ENCODE measurements around the gene BMPR1A.
"Not testable (repeated sequence)": the region's sequence is repeated elsewhere in the genome, so short reads cannot be mapped to it uniquely, and the experiment has no call there.

BMPR1A gene

GRCh38 chr10:86730227-86730626, 26.2 kb upstream of the BMPR1A start:
- DNase-seq: no peak

- no peak for DNase-seq
Observed at GRCh38 chr10:86732771-86733170, 23.6 kb upstream of the BMPR1A start.

- no peak for DNase-seq
Observed at GRCh38 chr10:86733260-86733671, 23.2 kb upstream of the BMPR1A start.

- DNase-seq: no peak
Observed at GRCh38 chr10:86734207-86734988, 22.0 kb upstream of the BMPR1A start.

GRCh38 chr10:86735278-86735677, 21.1 kb upstream of the BMPR1A start:
- not testable (repeated sequence) for DNase-seq

- no peak for DNase-seq
Observed at GRCh38 chr10:86742230-86742629, 14.2 kb upstream of the BMPR1A start.

- no peak for DNase-seq
Observed at GRCh38 chr10:86744067-86744725, 12.2 kb upstream of the BMPR1A start.

GRCh38 chr10:86747796-86748581, 8.4 kb upstream of the BMPR1A start:
- no peak for DNase-seq

- no peak for DNase-seq
Observed at GRCh38 chr10:86749854-86750253, 6.6 kb upstream of the BMPR1A start.

- no peak for DNase-seq
Observed at GRCh38 chr10:86751477-86751876, 4.9 kb upstream of the BMPR1A start.

GRCh38 chr10:86752311-86752710, 4.1 kb upstream of the BMPR1A start:
- no peak for DNase-seq

- no peak for DNase-seq
Observed at GRCh38 chr10:86753051-86753450, 3.4 kb upstream of the BMPR1A start.

GRCh38 chr10:86753638-86754434, 2.6 kb upstream of the BMPR1A start:
- no peak for DNase-seq

- DNase-seq: no peak
Observed at GRCh38 chr10:86755454-86755739, 1.0 kb upstream of the BMPR1A start.

- DNase-seq: peak; percentile 81
Observed at GRCh38 chr10:86755740-86756510, 494 bp upstream of the BMPR1A start.

GRCh38 chr10:86757113-86757972, 924 bp downstream of the BMPR1A start:
- DNase-seq: peak; percentile 4

GRCh38 chr10:86758189-86759072, 2.0 kb downstream of the BMPR1A start:
- DNase-seq: no peak

GRCh38 chr10:86759073-86759672, 2.8 kb downstream of the BMPR1A start:
- no peak for DNase-seq

GRCh38 chr10:86763404-86763803, 7.0 kb downstream of the BMPR1A start:
- no peak for DNase-seq

GRCh38 chr10:86765548-86765947, 9.1 kb downstream of the BMPR1A start:
- DNase-seq: no peak
